HepG2 (cell line): ENCODE data around the gene DNAJC8. TPM values are rescaled to one million over a fixed set of nuclear protein-coding genes. Genes with fewer than 3 reads are reported as not detected.

Experiments used
- AKAP8 ChIP-seq: sonication (generic); formaldehyde crosslinking; IDR thresholded peaks from 2 replicates; pipeline ENCODE4 v1.5.1; 2020; ENCODE audit warnings: mild to moderate bottlenecking, missing genetic modification reagents
- ARID5B ChIP-seq: IDR thresholded peaks from 2 replicates; pipeline ENCODE4 v1.4.0; 2020; ENCODE audit warnings: mild to moderate bottlenecking, missing genetic modification reagents
- FOXA3 ChIP-seq: IDR thresholded peaks from 2 replicates; pipeline ENCODE4 v1.6.1; 2016; ENCODE audit warnings: missing genetic modification reagents, missing compliant biosample characterization
- PHF20 ChIP-seq: sonication (generic); formaldehyde crosslinking; IDR thresholded peaks from 2 replicates; pipeline ENCODE4 v1.5.0; 2020; ENCODE audit warnings: mild to moderate bottlenecking, missing genetic modification reagents
- RBFOX2 ChIP-seq: fragments of 200-400 bp; formaldehyde crosslinking; IDR thresholded peaks from 2 replicates; pipeline ENCODE4 v1.6.1; 2017; ENCODE audit warnings: low read depth, mild to moderate bottlenecking, low read length
- RCOR2 ChIP-seq: IDR thresholded peaks from 2 replicates; pipeline ENCODE4 v1.6.1; 2016; ENCODE audit warnings: missing biosample characterization, missing genetic modification reagents
- SPEN ChIP-seq: sonication (generic); formaldehyde crosslinking; IDR thresholded peaks from 2 replicates; pipeline ENCODE4 v1.5.1; 2020; ENCODE audit warnings: low read depth, mild to moderate bottlenecking, missing genetic modification reagents
- YEATS4 ChIP-seq: sonication (generic); formaldehyde crosslinking; IDR thresholded peaks from 2 replicates; pipeline ENCODE4 v1.4.0; 2020; ENCODE audit warnings: missing genetic modification reagents, borderline replicate concordance
- ZNF879 ChIP-seq: sonication (generic); formaldehyde crosslinking; IDR thresholded peaks from 2 replicates; pipeline ENCODE4 v1.8.1; 2023; ENCODE audit warnings: missing genetic modification reagents
- polyA plus RNA-seq, 8 experiments: library from polyadenylated mRNA; depleted of rRNA in 3 of 8; stranded (reverse) in 7 of 8; unstranded in 1 of 8; fragments of >200 nt; fragmentation: Illumina TruSeq in 4 of 8; extraction: Trizol in 4 of 8; gene quantifications; 2 replicates each; pipeline versions ENCODE4 v1.2.1 to v1.2.3, GENCODE V29; 2011 to 2016; ENCODE audit warnings: low read depth in 4 of 8, missing spikeins in 1 of 8, mixed read lengths in 1 of 8; ENCODE audit not compliant: insufficient read depth in 1 of 8
- total RNA-seq, 5 experiments: library from RNA; depleted of rRNA; stranded (reverse); fragments of >200 nt; fragmentation: Illumina TruSeq; extraction: Trizol; gene quantifications; 2 replicates each; pipeline ENCODE4 v1.2.3, GENCODE V29; 2016; ENCODE audit warnings: low read depth in 1 of 5
- TF ChIP-seq, protein P1 (sequence below): sonication (generic); formaldehyde crosslinking; conservative IDR thresholded peaks from 2 replicates; pipeline ENCODE4 v1.8.0; 2022; ENCODE audit warnings: mild to moderate bottlenecking, moderate library complexity, missing genetic modification reagents
- TF ChIP-seq, protein P2 (sequence below): sonication (generic); formaldehyde crosslinking; IDR thresholded peaks from one replicate; pipeline ENCODE4 v1.5.1; 2020; ENCODE audit warnings: mild to moderate bottlenecking, missing genetic modification reagents; ENCODE audit errors: not compliant biosample characterization

Gene DNAJC8
- total and polyA plus RNA-seq, 2 of the 13 experiments (the other 11 are each of a cell fraction or from before 2014, with no cell fraction given), result 54.5 to 126 TPM

DNA sequence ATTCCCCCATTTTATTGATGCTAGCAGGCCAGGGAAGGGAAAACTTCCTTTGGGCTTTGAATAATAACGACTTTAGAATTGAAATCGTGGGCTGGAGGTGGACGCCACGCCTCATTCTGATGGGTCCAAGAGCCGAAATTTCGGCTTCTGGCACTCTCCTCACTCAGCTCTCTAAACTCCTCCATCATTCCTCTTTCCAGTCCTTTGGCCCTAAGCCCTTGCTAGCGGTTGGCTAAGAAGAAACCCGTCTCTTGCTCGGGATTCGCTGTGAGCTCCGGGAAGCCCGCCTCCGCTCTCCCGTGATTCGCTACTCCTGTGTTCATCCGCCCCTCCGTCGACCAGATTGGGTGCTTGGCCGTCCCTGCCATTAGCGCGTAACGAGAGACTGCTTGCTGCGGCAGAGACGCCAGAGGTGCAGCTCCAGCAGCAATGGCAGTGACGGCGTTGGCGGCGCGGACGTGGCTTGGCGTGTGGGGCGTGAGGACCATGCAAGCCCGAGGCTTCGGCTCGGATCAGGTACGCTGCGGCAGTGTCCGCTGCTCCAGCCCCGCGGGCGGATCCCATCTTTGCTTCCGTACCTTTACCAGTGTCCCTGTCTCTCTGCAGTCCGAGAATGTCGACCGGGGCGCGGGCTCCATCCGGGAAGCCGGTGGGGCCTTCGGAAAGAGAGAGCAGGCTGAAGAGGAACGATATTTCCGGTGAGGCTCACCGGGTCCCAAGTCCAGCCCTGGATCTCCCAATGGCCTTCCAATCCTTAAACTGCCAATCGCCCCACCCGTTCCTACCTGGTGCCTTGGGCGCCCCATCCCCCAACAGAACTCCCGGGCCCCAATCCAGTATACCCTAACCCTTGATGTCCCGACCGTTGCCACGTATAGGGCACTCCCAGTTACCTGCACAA is 3.2 kb upstream of the DNAJC8 start, which contains the start of gene ATP5IF1 (continued):
- TF ChIP-seq ARID5B (CRISPR knock-in tag), result peak; percentile 67
- TF ChIP-seq RBFOX2, result peak; percentile 97
- TF ChIP-seq SPEN (CRISPR knock-in tag), result no peak
- TF ChIP-seq, protein P1, sequence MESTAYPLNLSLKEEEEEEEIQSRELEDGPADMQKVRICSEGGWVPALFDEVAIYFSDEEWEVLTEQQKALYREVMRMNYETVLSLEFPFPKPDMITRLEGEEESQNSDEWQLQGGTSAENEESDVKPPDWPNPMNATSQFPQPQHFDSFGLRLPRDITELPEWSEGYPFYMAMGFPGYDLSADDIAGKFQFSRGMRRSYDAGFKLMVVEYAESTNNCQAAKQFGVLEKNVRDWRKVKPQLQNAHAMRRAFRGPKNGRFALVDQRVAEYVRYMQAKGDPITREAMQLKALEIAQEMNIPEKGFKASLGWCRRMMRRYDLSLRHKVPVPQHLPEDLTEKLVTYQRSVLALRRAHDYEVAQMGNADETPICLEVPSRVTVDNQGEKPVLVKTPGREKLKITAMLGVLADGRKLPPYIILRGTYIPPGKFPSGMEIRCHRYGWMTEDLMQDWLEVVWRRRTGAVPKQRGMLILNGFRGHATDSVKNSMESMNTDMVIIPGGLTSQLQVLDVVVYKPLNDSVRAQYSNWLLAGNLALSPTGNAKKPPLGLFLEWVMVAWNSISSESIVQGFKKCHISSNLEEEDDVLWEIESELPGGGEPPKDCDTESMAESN (CRISPR knock-in tag), result peak; percentile 68
- peak; percentile 95 for TF ChIP-seq YEATS4 (CRISPR knock-in tag)
- TF ChIP-seq RCOR2 (CRISPR knock-in tag), result no peak
- TF ChIP-seq ZNF879, result 0 out of 2 replicates have a peak, but pooled peaks have one; percentile 23
- TF ChIP-seq AKAP8 (CRISPR knock-in tag), result 0 out of 2 replicates have a peak, but pooled peaks have one; percentile 47
- peak; percentile 16; the same call in 1 of the 2 replicates for TF ChIP-seq FOXA3 (CRISPR knock-in tag)
- TF ChIP-seq, protein P2, sequence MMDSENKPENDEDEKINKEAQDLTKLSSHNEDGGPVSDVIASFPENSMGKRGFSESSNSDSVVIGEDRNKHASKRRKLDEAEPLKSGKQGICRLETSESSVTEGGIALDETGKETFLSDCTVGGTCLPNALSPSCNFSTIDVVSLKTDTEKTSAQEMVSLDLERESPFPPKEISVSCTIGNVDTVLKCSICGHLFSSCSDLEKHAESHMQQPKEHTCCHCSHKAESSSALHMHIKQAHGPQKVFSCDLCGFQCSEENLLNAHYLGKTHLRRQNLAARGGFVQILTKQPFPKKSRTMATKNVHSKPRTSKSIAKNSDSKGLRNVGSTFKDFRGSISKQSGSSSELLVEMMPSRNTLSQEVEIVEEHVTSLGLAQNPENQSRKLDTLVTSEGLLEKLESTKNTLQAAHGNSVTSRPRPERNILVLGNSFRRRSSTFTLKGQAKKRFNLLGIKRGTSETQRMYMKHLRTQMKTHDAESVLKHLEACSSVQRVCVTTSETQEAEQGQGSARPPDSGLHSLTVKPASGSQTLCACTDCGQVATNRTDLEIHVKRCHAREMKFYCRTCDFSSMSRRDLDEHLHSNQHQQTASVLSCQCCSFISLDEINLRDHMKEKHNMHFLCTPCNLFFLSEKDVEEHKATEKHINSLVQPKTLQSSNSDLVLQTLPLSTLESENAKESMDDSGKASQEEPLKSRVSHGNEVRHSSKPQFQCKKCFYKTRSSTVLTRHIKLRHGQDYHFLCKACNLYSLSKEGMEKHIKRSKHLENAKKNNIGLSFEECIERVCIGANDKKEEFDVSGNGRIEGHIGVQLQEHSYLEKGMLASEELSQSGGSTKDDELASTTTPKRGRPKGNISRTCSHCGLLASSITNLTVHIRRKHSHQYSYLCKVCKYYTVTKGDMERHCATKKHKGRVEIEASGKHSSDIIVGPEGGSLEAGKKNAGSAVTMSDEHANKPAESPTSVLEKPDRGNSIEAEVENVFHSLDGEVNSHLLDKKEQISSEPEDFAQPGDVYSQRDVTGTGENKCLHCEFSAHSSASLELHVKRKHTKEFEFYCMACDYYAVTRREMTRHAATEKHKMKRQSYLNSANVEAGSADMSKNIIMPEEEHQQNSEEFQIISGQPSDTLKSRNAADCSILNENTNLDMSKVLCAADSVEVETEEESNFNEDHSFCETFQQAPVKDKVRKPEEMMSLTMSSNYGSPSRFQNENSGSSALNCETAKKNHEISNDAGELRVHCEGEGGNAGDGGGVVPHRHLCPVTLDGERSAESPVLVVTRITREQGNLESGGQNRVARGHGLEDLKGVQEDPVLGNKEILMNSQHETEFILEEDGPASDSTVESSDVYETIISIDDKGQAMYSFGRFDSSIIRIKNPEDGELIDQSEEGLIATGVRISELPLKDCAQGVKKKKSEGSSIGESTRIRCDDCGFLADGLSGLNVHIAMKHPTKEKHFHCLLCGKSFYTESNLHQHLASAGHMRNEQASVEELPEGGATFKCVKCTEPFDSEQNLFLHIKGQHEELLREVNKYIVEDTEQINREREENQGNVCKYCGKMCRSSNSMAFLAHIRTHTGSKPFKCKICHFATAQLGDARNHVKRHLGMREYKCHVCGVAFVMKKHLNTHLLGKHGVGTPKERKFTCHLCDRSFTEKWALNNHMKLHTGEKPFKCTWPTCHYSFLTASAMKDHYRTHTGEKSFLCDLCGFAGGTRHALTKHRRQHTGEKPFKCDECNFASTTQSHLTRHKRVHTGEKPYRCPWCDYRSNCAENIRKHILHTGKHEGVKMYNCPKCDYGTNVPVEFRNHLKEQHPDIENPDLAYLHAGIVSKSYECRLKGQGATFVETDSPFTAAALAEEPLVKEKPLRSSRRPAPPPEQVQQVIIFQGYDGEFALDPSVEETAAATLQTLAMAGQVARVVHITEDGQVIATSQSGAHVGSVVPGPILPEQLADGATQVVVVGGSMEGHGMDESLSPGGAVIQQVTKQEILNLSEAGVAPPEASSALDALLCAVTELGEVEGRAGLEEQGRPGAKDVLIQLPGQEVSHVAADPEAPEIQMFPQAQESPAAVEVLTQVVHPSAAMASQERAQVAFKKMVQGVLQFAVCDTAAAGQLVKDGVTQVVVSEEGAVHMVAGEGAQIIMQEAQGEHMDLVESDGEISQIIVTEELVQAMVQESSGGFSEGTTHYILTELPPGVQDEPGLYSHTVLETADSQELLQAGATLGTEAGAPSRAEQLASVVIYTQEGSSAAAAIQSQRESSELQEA, result no peak
- peak; percentile 73 for TF ChIP-seq PHF20 (CRISPR knock-in tag)
